Measurements from ENCODE around the gene ARHGEF19. TPM values are rescaled to one million over a fixed set of nuclear protein-coding genes. Genes with fewer than 3 reads are reported as not detected.

ARHGEF19 gene
- total RNA-seq, 1 donor = 6.5 TPM

GRCh38 chr1:16249596-16250241 is 37.3 kb upstream of the ARHGEF19 start:
- H3K36me3 ChIP-seq (ENCODE audit: insufficient read depth, low read length) = peaks cover 19% of the 10 kb centered on the region
- no peaks in the 10 kb centered on the region for H3K9me3 ChIP-seq (ENCODE audit: low read depth, low read length)
- no peaks in the 10 kb centered on the region for H3K27me3 ChIP-seq (ENCODE audit: insufficient read depth, low read length)
- DNase-seq (ENCODE audit: insufficient read length, low spot score, missing footprints) = no peak
- no peaks in the 10 kb centered on the region for H3K79me2 ChIP-seq (ENCODE audit: insufficient read depth, low read length)
- no peak for TF ChIP-seq CTCF (IDR thresholded peaks at IDR 0.05; ENCODE audit: extremely low read depth, low read depth, low read length)
- H4K20me1 ChIP-seq (ENCODE audit: insufficient read depth, low read length) = peaks cover 22% of the 10 kb centered on the region
- no peak overlapping the region for H3K4me3 ChIP-seq (ENCODE audit: insufficient read depth, low read length)
- H2AFZ ChIP-seq (ENCODE audit: low read length) = no peak overlapping the region
- H3K27ac ChIP-seq (ENCODE audit: low read depth, low read length) = peak overlapping the region; percentile 17
- H3K4me1 ChIP-seq (ENCODE audit: insufficient read depth, low read length) = peaks cover 25% of the 10 kb centered on the region
- peak overlapping the region; percentile 42 for H3K4me2 ChIP-seq (ENCODE audit: insufficient read depth, low read length)

- no peaks in the 10 kb centered on the region for H3K9me3 ChIP-seq (ENCODE audit: low read depth, low read length)
- peak overlapping the region; percentile 17 for H3K27ac ChIP-seq (ENCODE audit: low read depth, low read length)
These were observed 36.4 kb upstream of the ARHGEF19 start for GRCh38 chr1:16248603-16249516.

GRCh38 chr1:16248007-16248436 is 35.6 kb upstream of the ARHGEF19 start:
- H4K20me1 ChIP-seq (ENCODE audit: insufficient read depth, low read length) = peaks cover 25% of the 10 kb centered on the region
- H2AFZ ChIP-seq (ENCODE audit: low read length) = no peak overlapping the region
- H3K4me3 ChIP-seq (ENCODE audit: insufficient read depth, low read length) = no peak overlapping the region
- no peak overlapping the region for H3K4me2 ChIP-seq (ENCODE audit: insufficient read depth, low read length)
- H3K9me3 ChIP-seq (ENCODE audit: low read depth, low read length) = no peaks in the 10 kb centered on the region
- no peaks in the 10 kb centered on the region for H3K27me3 ChIP-seq (ENCODE audit: insufficient read depth, low read length)
- peaks cover 28% of the 10 kb centered on the region for H3K4me1 ChIP-seq (ENCODE audit: insufficient read depth, low read length)
- no peak overlapping the region for H3K27ac ChIP-seq (ENCODE audit: low read depth, low read length)
- H3K36me3 ChIP-seq (ENCODE audit: insufficient read depth, low read length) = peaks cover 16% of the 10 kb centered on the region
- no peak for TF ChIP-seq CTCF (IDR thresholded peaks at IDR 0.05; ENCODE audit: extremely low read depth, low read depth, low read length)
- no peaks in the 10 kb centered on the region for H3K79me2 ChIP-seq (ENCODE audit: insufficient read depth, low read length)
- no peak for DNase-seq (ENCODE audit: insufficient read length, low spot score, missing footprints)

More at GRCh38 chr1:16248603-16249516, 36.4 kb upstream of the ARHGEF19 start:
- Histone ChIP-seq H4K20me1 (ENCODE audit: insufficient read depth, low read length) (peaks cover 25% of the 10 kb centered on the region), H3K4me2 (ENCODE audit: insufficient read depth, low read length) (peak overlapping the region; percentile 42), H3K4me3 (ENCODE audit: insufficient read depth, low read length) (no peak overlapping the region), H3K4me1 (ENCODE audit: insufficient read depth, low read length) (peaks cover 28% of the 10 kb centered on the region), H2AFZ (ENCODE audit: low read length) (no peak overlapping the region), H3K27me3 (ENCODE audit: insufficient read depth, low read length) (no peaks in the 10 kb centered on the region), H3K36me3 (ENCODE audit: insufficient read depth, low read length) (peaks cover 19% of the 10 kb centered on the region), H3K79me2 (ENCODE audit: insufficient read depth, low read length) (no peaks in the 10 kb centered on the region)
- no peak for TF ChIP-seq CTCF (IDR thresholded peaks at IDR 0.05; ENCODE audit: extremely low read depth, low read depth, low read length)
- peak; percentile 85 for DNase-seq (ENCODE audit: insufficient read length, low spot score, missing footprints)

- Histone ChIP-seq H3K9me3 (ENCODE audit: low read depth, low read length) (no peaks in the 10 kb centered on the region), H3K27me3 (ENCODE audit: insufficient read depth, low read length) (no peaks in the 10 kb centered on the region), H3K4me3 (ENCODE audit: insufficient read depth, low read length) (no peak overlapping the region), H2AFZ (ENCODE audit: low read length) (no peak overlapping the region), H3K4me2 (ENCODE audit: insufficient read depth, low read length) (no peak overlapping the region), H4K20me1 (ENCODE audit: insufficient read depth, low read length) (peaks cover 25% of the 10 kb centered on the region), H3K36me3 (ENCODE audit: insufficient read depth, low read length) (peaks cover 13% of the 10 kb centered on the region), H3K4me1 (ENCODE audit: insufficient read depth, low read length) (peaks cover 28% of the 10 kb centered on the region), H3K79me2 (ENCODE audit: insufficient read depth, low read length) (no peaks in the 10 kb centered on the region), H3K27ac (ENCODE audit: low read depth, low read length) (no peak overlapping the region)
- no peak for DNase-seq (ENCODE audit: insufficient read length, low spot score, missing footprints)
- no peak for TF ChIP-seq CTCF (IDR thresholded peaks at IDR 0.05; ENCODE audit: extremely low read depth, low read depth, low read length)
These were observed 35.0 kb upstream of the ARHGEF19 start for GRCh38 chr1:16247441-16247840.

Measured in osteoblast (primary cell).